K562 (cell line): Measurements from ENCODE around the gene MC4R. TPM values are rescaled to one million over a fixed set of nuclear protein-coding genes. Genes with fewer than 3 reads are reported as not detected.

Experiments used
- ATAC-seq: fragments of 200-7000 bp; cut with Tn5 transposase; 3 replicates; pipeline ENCODE4 v1.9.1; 2020; ENCODE audit warnings: moderate library complexity
- BruUV-seq: library from RNA; stranded (reverse); fragments of 400-500 nt; replicated peaks from 2 replicates; lab custom pipeline; 2021; lab: Mats Ljungman, UMichigan
- CTCF ChIA-PET: fragments of 300-600 bp; formaldehyde crosslinking; extraction: SDS; loops from one replicate; lab custom pipeline; 2021; ENCODE audit warnings: low intra/inter-chr PET ratio; lab: Yijun Ruan, JAX
- POLR2A ChIA-PET: fragments of 300-600, 350-650 bp; sonication (Branson Sonifier 250); formaldehyde crosslinking; extraction: SDS; loops from one replicate; lab custom pipeline; 2021; ENCODE audit warnings: antibody characterized with exemption, inconsistent platforms; lab: Yijun Ruan, JAX
- DNase-seq, 4 experiments: peaks; one replicate each; pipeline versions ENCODE4 v3.0.0 to v3.0.0-alpha.2; 2011 to 2018; ENCODE audit warnings: low spot score in 3 of 4, mixed read lengths in 3 of 4; ENCODE audit errors: extremely low read depth in 1 of 4
- FAIRE-seq: peaks from 2 replicates; lab custom pipeline; 2011; peaks lifted over from hg19 to GRCh38; lab: Jason Lieb, UNC
- H2AFZ ChIP-seq: 2 replicates; pipeline ENCODE4 v1.6.0; 2011; ENCODE audit warnings: low read depth, low read length, control low read depth, inconsistent platforms
- H3K27ac ChIP-seq: fragments of 200-600 bp; 3 replicates; pipeline ENCODE4 v1.8.0; 2011; ENCODE audit warnings: low read depth, mild to moderate bottlenecking, control low read depth, inconsistent platforms, low read length, moderate library complexity, mixed read lengths; ENCODE audit errors: extremely low read depth
- H3K27me3 ChIP-seq, 2 experiments: fragments of 300-600 bp in 1 of 2; 2 replicates in 1 of 2; 3 replicates in 1 of 2; pipeline versions ENCODE4 v1.6.0 to v1.8.0; 2011; ENCODE audit warnings: inconsistent platforms in 2 of 2, low read length in 2 of 2, mild to moderate bottlenecking in 1 of 2, mixed read lengths in 1 of 2, moderate library complexity in 1 of 2; ENCODE audit not compliant: control insufficient read depth in 2 of 2, insufficient read depth in 2 of 2
- H3K36me3 ChIP-seq: fragments of 300-600 bp; 3 replicates; pipeline ENCODE4 v1.8.0; 2011; ENCODE audit warnings: mild to moderate bottlenecking, low read length, inconsistent platforms; ENCODE audit not compliant: control insufficient read depth, insufficient read depth
- H3K4me1 ChIP-seq, 2 experiments: fragments of 200-600 bp in 1 of 2; replicated peaks in 1 of 2; 2 replicates in 1 of 2; 3 replicates in 1 of 2; pipeline versions ENCODE4 v1.5.1 to v1.8.0; 2011; ENCODE audit warnings: inconsistent platforms in 2 of 2, low read length in 2 of 2, mild to moderate bottlenecking in 1 of 2, mixed read lengths in 1 of 2, moderate library complexity in 1 of 2; ENCODE audit not compliant: control insufficient read depth in 2 of 2, insufficient read depth in 2 of 2
- H3K4me2 ChIP-seq: 2 replicates; pipeline ENCODE4 v1.6.1; 2011; ENCODE audit warnings: low read length, control low read depth, inconsistent platforms, mixed read lengths; ENCODE audit not compliant: insufficient read depth
- H3K4me3 ChIP-seq: fragments of 200-600 bp; sonication (generic), shearing (Covaris generic); 2 replicates; pipeline ENCODE4 v1.5.1; 2016; ENCODE audit warnings: control low read depth, inconsistent platforms
- H3K79me2 ChIP-seq: fragments of 200-600 bp; 3 replicates; pipeline ENCODE4 v1.8.0; 2011; ENCODE audit warnings: low read length, inconsistent platforms; ENCODE audit not compliant: control insufficient read depth, insufficient read depth
- H3K9ac ChIP-seq, 2 experiments: 2 replicates each; pipeline versions ENCODE4 v1.6.0 to v1.6.1; 2011; ENCODE audit warnings: low read depth in 2 of 2, low read length in 2 of 2, control low read depth in 1 of 2, inconsistent platforms in 1 of 2, mild to moderate bottlenecking in 1 of 2, mixed read lengths in 1 of 2; ENCODE audit not compliant: insufficient read depth in 1 of 2
- H3K9me1 ChIP-seq: one replicate; pipeline ENCODE4 v1.6.0; 2011; ENCODE audit warnings: inconsistent platforms, mild to moderate bottlenecking, low read length, moderate library complexity; ENCODE audit not compliant: control insufficient read depth, insufficient read depth
- H3K9me3 ChIP-seq: replicated peaks from 2 replicates; pipeline ENCODE4 v1.5.1; 2011; ENCODE audit warnings: low read depth, low read length, inconsistent platforms; ENCODE audit not compliant: control insufficient read depth, insufficient read depth
- H4K20me1 ChIP-seq: replicated peaks from 2 replicates; pipeline ENCODE4 v1.6.1; 2011; ENCODE audit warnings: low read length, inconsistent platforms, mixed read lengths; ENCODE audit not compliant: control insufficient read depth, insufficient read depth
- NCOR1 ChIP-seq: fragments of 450-650 bp; IDR thresholded peaks from 2 replicates; pipeline ENCODE4 v1.6.1; 2016; ENCODE audit warnings: mild to moderate bottlenecking, moderate library complexity
- SLC30A9 ChIP-seq: fragments of 250-450 bp; sonication (Bioruptor Pico); IDR thresholded peaks from 2 replicates; pipeline ENCODE4 v1.8.0; 2022; ENCODE audit warnings: mild to moderate bottlenecking, moderate library complexity
- TSC22D4 ChIP-seq: fragments of 450-650 bp; IDR thresholded peaks from 2 replicates; pipeline ENCODE4 v1.6.1; 2016; ENCODE audit warnings: missing genetic modification characterization, missing biosample characterization, control low read depth
- ZNF699 ChIP-seq: fragments of 250-450 bp; sonication (Bioruptor Pico); IDR thresholded peaks from 2 replicates; pipeline ENCODE4 v1.8.0; 2021; ENCODE audit warnings: mild to moderate bottlenecking, moderate library complexity; ENCODE audit not compliant: insufficient replicate concordance
- WGBS: fragments of 100-300 bp; shearing (Covaris generic); methylation state at CpG from one replicate; pipeline ENCODE4 v1.1.6; 2016; ENCODE audit warnings: low coverage, mixed read lengths; ENCODE audit not compliant: insufficient coverage; ENCODE audit errors: missing lambda C conversion rate; 5-methylcytosine and 5-hydroxymethylcytosine counted together
- in situ Hi-C: fragments of 300-500 bp; cut with MboI; formaldehyde crosslinking; loops from 4 replicates; pipeline ENCODE4 v1.15.0; 2018; ENCODE audit warnings: inconsistent platforms, mixed read lengths
- intact Hi-C: fragments of 100-400 bp; cut with micrococcal nuclease; formaldehyde crosslinking; loops from 2 replicates; pipeline ENCODE4 v1.14.2; 2022
- polyA plus RNA-seq, 8 experiments: library from polyadenylated mRNA; depleted of rRNA in 4 of 8; stranded (reverse) in 5 of 8; unstranded in 3 of 8; fragments of >200 nt; fragmentation: Nextera tagmentation in 2 of 8; fragmentation: Illumina TruSeq in 1 of 8; extraction: Ambion mirVana in 2 of 8; extraction: Trizol in 1 of 8; gene quantifications; 2 replicates each; pipeline versions ENCODE4 v1.2.1 to v1.2.3, GENCODE V29; 2011 to 2014; ENCODE audit warnings: inconsistent platforms in 1 of 8, missing spikeins in 1 of 8
- total RNA-seq, 7 experiments: library from RNA; depleted of rRNA in 6 of 7; stranded (reverse); fragments of >200 nt in 6 of 7; fragmentation: Illumina TruSeq in 2 of 7; extraction: Trizol in 2 of 7; gene quantifications; 2 replicates each; pipeline versions ENCODE4 v1.2.1 to v1.2.3, GENCODE V29; 2011 to 2021; ENCODE audit warnings: low replicate concordance in 1 of 7
- TF ChIP-seq, protein P1 (sequence below): sonication (generic); formaldehyde crosslinking; IDR thresholded peaks from 2 replicates; pipeline ENCODE4 v1.8.0; 2022; ENCODE audit warnings: mild to moderate bottlenecking, low read depth, missing genetic modification reagents
- TF ChIP-seq, protein P2 (sequence below): fragments of 450-650 bp; IDR thresholded peaks from 2 replicates; pipeline ENCODE4 v1.6.1; 2016; ENCODE audit warnings: missing biosample characterization, missing genetic modification characterization

Gene MC4R
- total and polyA plus RNA-seq, 9 of the 15 experiments (the other 6 are each of a cell fraction or from before 2014, with no cell fraction given), result not detected

DNA sequence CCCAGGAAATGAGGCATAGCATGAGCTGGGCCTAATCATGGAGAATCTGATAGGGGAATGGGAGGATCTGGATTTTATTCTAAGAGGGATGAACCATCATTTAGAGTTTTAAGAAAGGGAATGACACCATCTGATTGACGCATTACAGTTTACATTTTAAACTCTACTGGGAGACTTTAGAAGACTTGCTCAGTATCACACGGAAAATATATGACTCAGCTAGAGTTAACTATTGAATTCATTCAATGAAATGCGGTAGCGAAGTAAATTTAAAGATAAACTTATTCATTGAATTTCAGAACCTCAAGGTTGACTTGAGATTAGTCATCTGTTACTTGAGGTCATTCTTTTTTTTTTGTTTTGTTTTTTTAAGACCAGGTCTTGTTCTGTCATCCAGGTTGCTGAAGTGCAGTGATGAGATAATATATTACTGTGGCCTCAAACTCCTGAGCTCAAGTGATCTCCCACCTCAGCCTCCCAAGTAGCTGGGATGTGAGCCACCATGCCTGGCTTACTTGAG is 25.0 kb downstream of the MC4R start:
- ChIA-PET CTCF (no interaction called here), POLR2A (no interaction called here)
- 2% methylated on average over 4 of the region's 4 CpGs for WGBS
- Histone ChIP-seq H3K79me2 (no peaks in the 10 kb centered on the region), H3K9me3 (no peaks in the 10 kb centered on the region), H2AFZ (no peak overlapping the region), H3K4me1 (no peaks in the 10 kb centered on the region), H3K9me1 (no peaks in the 10 kb centered on the region), H3K36me3 (no peaks in the 10 kb centered on the region), H3K4me2 (no peak overlapping the region), H4K20me1 (no peaks in the 10 kb centered on the region), H3K4me3 (no peak overlapping the region), H3K27ac (no peak overlapping the region), H3K9ac (no peak overlapping the region), H3K27me3 (no peaks in the 10 kb centered on the region)
- FAIRE-seq (no peak), ATAC-seq (no peak), DNase-seq (no peak)
- in situ Hi-C loops, result no loop called here
- TF ChIP-seq SLC30A9 (CRISPR knock-in tag) (no peak), TSC22D4 (tag) (no peak), ZNF699 (CRISPR knock-in tag) (no peak), NCOR1 (no peak)
- TF ChIP-seq, protein P1, sequence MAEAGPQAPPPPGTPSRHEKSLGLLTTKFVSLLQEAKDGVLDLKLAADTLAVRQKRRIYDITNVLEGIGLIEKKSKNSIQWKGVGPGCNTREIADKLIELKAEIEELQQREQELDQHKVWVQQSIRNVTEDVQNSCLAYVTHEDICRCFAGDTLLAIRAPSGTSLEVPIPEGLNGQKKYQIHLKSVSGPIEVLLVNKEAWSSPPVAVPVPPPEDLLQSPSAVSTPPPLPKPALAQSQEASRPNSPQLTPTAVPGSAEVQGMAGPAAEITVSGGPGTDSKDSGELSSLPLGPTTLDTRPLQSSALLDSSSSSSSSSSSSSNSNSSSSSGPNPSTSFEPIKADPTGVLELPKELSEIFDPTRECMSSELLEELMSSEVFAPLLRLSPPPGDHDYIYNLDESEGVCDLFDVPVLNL (CRISPR knock-in tag), result no peak
- TF ChIP-seq, protein P2, sequence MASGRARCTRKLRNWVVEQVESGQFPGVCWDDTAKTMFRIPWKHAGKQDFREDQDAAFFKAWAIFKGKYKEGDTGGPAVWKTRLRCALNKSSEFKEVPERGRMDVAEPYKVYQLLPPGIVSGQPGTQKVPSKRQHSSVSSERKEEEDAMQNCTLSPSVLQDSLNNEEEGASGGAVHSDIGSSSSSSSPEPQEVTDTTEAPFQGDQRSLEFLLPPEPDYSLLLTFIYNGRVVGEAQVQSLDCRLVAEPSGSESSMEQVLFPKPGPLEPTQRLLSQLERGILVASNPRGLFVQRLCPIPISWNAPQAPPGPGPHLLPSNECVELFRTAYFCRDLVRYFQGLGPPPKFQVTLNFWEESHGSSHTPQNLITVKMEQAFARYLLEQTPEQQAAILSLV (tag), result no peak
- intact Hi-C loops, result no loop called here
- no TSS peak for BruUV-seq
